Gastroesophageal sphincter (tissue), 3 donors: ENCODE data around the gene DNAL1.

ENCODE experiments used
- CTCF ChIP-seq, 4 experiments: fragments of 200-600 bp in 2 of 4; fragments of 450-650 bp in 2 of 4; sonication (generic) in 1 of 4; IDR thresholded peaks; one replicate each; pipeline ENCODE4 v1.5.1; 2017 to 2019; ENCODE audit warnings: antibody characterized with exemption in 4 of 4, mild to moderate bottlenecking in 2 of 4, moderate library complexity in 2 of 4
- POLR2AphosphoS5 ChIP-seq: sonication (generic); formaldehyde crosslinking; IDR thresholded peaks from one replicate; pipeline ENCODE4 v1.6.1; 2017; ENCODE audit warnings: antibody characterized with exemption

GRCh38 chr14:73732006-73732405 lies 87.2 kb downstream of the DNAL1 start:
- TF ChIP-seq POLR2AphosphoS5 (no peak), CTCF (IDR thresholded peaks at IDR 0.05) (no peak)
